Prostate gland (tissue), 2 donors: ENCODE results near the gene ANO10.

ENCODE experiments used
- CTCF ChIP-seq, 4 experiments: fragments of 200-600 bp in 2 of 4; fragments of 450-650 bp in 2 of 4; sonication (generic) in 2 of 4; IDR thresholded peaks; 1 replicate in 3 of 4; 2 replicates in 1 of 4; pipeline ENCODE4 v1.5.1; 2016 to 2019; ENCODE audit warnings: antibody characterized with exemption in 4 of 4, mild to moderate bottlenecking in 2 of 4, moderate library complexity in 2 of 4
- POLR2A ChIP-seq: fragments of 450-650 bp; IDR thresholded peaks from one replicate; pipeline ENCODE4 v1.6.1; 2016; ENCODE audit warnings: antibody characterized with exemption, mild to moderate bottlenecking
- POLR2AphosphoS5 ChIP-seq: sonication (generic); formaldehyde crosslinking; IDR thresholded peaks from one replicate; pipeline ENCODE4 v1.6.1; 2017; ENCODE audit warnings: antibody characterized with exemption

- no peak for TF ChIP-seq POLR2A
- TF ChIP-seq CTCF (IDR thresholded peaks at IDR 0.05) = no peak
- TF ChIP-seq POLR2AphosphoS5 = no peak
Observed at GRCh38 chr3:43613976-43614375, 7.8 kb downstream of the ANO10 start.
